Thoracic aorta (tissue), 2 donors: ENCODE measurements around the gene PDZRN4. TPM values are rescaled to one million over a fixed set of nuclear protein-coding genes. Genes with fewer than 3 reads are reported as not detected.

ENCODE experiments used
- ATAC-seq: fragments of 150-250 bp; one replicate; pipeline ENCODE4 v1.8.0; 2017; ENCODE audit warnings: low read depth; ENCODE audit not compliant: insufficient number of reproducible peaks, low FRiP score
- DNase-seq: peaks from one replicate; pipeline ENCODE4 v3.0.0-alpha.2; 2020; ENCODE audit warnings: low spot score
- H3K27ac ChIP-seq, 2 donors: fragments of 200-600 bp; sonication (generic); 1 replicate in 1 of 2; 2 replicates in 1 of 2; pipeline ENCODE4 v1.5.1; 2016; ENCODE audit warnings: mild to moderate bottlenecking in 2 of 2, moderate library complexity in 2 of 2
- H3K27me3 ChIP-seq: fragments of 200-600 bp; sonication (generic); replicated peaks from 2 replicates; pipeline ENCODE4 v1.6.0; 2016; ENCODE audit warnings: mild to moderate bottlenecking; ENCODE audit not compliant: insufficient read depth
- H3K36me3 ChIP-seq: fragments of 200-600 bp; sonication (generic); one replicate; pipeline ENCODE4 v1.5.1; 2016
- H3K4me1 ChIP-seq, 2 donors: fragments of 200-600 bp; sonication (generic); 1 replicate in 1 of 2; 2 replicates in 1 of 2; pipeline versions ENCODE4 v1.5.1 to v1.6.0; 2016; ENCODE audit warnings: low read depth in 2 of 2, mild to moderate bottlenecking in 1 of 2; ENCODE audit not compliant: control insufficient read depth in 1 of 2
- H3K4me3 ChIP-seq: fragments of 200-600 bp; sonication (generic); 2 replicates; pipeline ENCODE4 v1.5.1; 2016; ENCODE audit warnings: mild to moderate bottlenecking
- H3K9me3 ChIP-seq: fragments of 200-600 bp; sonication (generic); 2 replicates; pipeline ENCODE4 v1.5.1; 2016
- CTCF ChIP-seq: fragments of 200-600 bp; sonication (generic); IDR thresholded peaks from one replicate; pipeline ENCODE4 v1.5.1; 2019; ENCODE audit warnings: antibody characterized with exemption
- total RNA-seq, 2 donors: library from RNA; depleted of rRNA; stranded (reverse); fragments of >200 nt; gene quantifications; one replicate each; pipeline versions ENCODE4 v1.1.0 to v1.2.3, GENCODE V29; 2016

Gene PDZRN4
- total RNA-seq, 2 donors from 2014 or later: 6.1 to 12.5 TPM

DNA sequence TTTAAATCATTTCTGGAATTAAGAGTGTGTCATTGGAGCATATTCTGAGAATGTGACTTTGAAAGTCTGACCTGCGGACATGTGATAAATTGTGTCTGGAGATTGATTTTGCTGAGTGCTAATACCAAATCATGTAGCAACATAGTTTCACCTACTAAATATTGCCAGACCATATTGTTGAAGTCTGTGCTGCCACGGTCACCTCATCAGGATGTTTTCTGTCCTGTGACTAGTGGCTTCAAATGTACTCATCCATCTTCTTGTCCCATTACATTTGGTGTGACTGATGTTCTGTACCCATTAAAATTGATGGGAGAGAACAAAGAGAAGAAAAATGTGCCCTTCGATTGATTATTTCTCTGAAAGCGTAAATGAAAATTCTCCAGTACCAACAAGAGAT lies 265.3 kb downstream of the PDZRN4 start:
- no peak for TF ChIP-seq CTCF
- ATAC-seq: no peak
- H3K4me3 ChIP-seq: no peak overlapping the region

GRCh38 chr12:41459111-41459905 lies 271.2 kb downstream of the PDZRN4 start:
- Histone ChIP-seq H3K9me3 (no peaks in the 10 kb centered on the region), H3K27me3 (no peaks in the 10 kb centered on the region), H3K36me3 (no peaks in the 10 kb centered on the region), H3K4me3 (no peak overlapping the region), H3K4me1 (no peaks in the 10 kb centered on the region), H3K27ac (no peak overlapping the region)
- no peak for TF ChIP-seq CTCF
- ATAC-seq (no peak), DNase-seq (no peak)

More for the DNA sequence above, 265.3 kb downstream of the PDZRN4 start:
- no peaks in the 10 kb centered on the region for H3K36me3 ChIP-seq
- DNase-seq: no peak
- H3K27me3 ChIP-seq: no peaks in the 10 kb centered on the region
- no peak overlapping the region for H3K27ac ChIP-seq
- H3K9me3 ChIP-seq: no peaks in the 10 kb centered on the region
- H3K4me1 ChIP-seq: no peaks in the 10 kb centered on the region

GRCh38 chr12:41459906-41460214 lies 271.7 kb downstream of the PDZRN4 start:
- H3K27me3 ChIP-seq: no peaks in the 10 kb centered on the region
- H3K36me3 ChIP-seq: no peaks in the 10 kb centered on the region
- ATAC-seq (no peak), DNase-seq (no peak)
- no peaks in the 10 kb centered on the region for H3K4me1 ChIP-seq
- no peak overlapping the region for H3K4me3 ChIP-seq
- H3K9me3 ChIP-seq: no peaks in the 10 kb centered on the region
- no peak overlapping the region for H3K27ac ChIP-seq
- no peak for TF ChIP-seq CTCF

- no peak for ATAC-seq
- H3K36me3 ChIP-seq: no peaks in the 10 kb centered on the region
- H3K27ac ChIP-seq: no peak overlapping the region
- TF ChIP-seq CTCF: no peak
- no peak for DNase-seq
- H3K9me3 ChIP-seq: no peaks in the 10 kb centered on the region
- H3K4me3 ChIP-seq: no peak overlapping the region
- no peaks in the 10 kb centered on the region for H3K4me1 ChIP-seq
- no peaks in the 10 kb centered on the region for H3K27me3 ChIP-seq
Measured at GRCh38 chr12:41460906-41461305, 272.8 kb downstream of the PDZRN4 start.

DNA sequence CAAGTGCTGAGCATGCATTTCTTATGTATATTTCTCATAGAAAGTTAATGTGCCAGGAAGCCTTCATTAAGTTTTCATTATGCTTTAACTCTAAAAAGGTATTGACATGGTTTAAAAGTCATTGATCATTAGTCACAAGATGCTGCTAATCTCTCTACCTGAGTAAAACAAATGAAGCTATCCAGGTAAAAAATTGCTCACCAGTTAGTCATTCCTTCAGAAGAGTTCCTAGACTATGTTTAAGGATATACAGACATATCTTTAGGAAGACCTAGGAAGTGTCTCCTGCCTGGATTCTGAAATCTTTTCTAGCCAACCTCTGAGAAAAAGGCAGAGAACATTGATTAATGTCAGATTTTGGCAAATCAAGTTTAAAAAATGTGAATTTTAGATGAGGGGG lies 274.2 kb downstream of the PDZRN4 start:
- no peak for ATAC-seq

More for the DNA sequence above, 274.2 kb downstream of the PDZRN4 start:
- no peak for DNase-seq
- Histone ChIP-seq H3K27me3 (no peaks in the 10 kb centered on the region), H3K9me3 (no peaks in the 10 kb centered on the region), H3K36me3 (no peaks in the 10 kb centered on the region), H3K4me3 (no peak overlapping the region), H3K27ac (no peak overlapping the region), H3K4me1 (no peaks in the 10 kb centered on the region)
- no peak for TF ChIP-seq CTCF
